AG10803 (cell line): Measurements from ENCODE around the gene MYADM.

Experiments used
- DNase-seq: peaks from one replicate; pipeline ENCODE4 v3.0.0; 2010; ENCODE audit warnings: low read depth
- H3K4me3 ChIP-seq: 2 replicates; pipeline ENCODE4 v1.5.1; 2011; ENCODE audit warnings: mild to moderate bottlenecking, low read length, control low read depth
- TF ChIP-seq, protein P1 (sequence below): conservative IDR thresholded peaks from 2 replicates; pipeline ENCODE4 v1.5.1; 2011; ENCODE audit warnings: mild to moderate bottlenecking, low read length, control low read depth, inconsistent platforms

The MYADM gene

DNA sequence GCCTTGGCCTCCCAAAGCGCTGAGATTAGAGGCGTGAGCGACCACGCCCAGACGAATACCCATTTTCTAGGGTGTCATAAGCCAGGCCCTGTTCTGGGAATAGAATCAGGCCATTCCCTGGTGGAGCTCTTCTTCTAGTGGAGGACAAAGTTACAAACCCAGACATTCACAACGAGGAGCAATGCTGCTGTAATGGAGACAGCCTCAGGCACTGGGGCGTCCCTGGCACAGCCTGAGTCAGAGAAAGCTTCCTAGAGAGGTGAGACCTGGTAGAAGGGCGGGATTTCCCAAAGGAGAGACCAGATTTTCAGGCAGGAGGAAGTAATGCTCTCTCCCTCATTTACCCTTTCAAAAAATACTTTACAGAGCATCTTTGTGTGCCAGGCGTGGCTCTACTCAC, 27.0 kb downstream of the MYADM start:
- TF ChIP-seq, protein P1, sequence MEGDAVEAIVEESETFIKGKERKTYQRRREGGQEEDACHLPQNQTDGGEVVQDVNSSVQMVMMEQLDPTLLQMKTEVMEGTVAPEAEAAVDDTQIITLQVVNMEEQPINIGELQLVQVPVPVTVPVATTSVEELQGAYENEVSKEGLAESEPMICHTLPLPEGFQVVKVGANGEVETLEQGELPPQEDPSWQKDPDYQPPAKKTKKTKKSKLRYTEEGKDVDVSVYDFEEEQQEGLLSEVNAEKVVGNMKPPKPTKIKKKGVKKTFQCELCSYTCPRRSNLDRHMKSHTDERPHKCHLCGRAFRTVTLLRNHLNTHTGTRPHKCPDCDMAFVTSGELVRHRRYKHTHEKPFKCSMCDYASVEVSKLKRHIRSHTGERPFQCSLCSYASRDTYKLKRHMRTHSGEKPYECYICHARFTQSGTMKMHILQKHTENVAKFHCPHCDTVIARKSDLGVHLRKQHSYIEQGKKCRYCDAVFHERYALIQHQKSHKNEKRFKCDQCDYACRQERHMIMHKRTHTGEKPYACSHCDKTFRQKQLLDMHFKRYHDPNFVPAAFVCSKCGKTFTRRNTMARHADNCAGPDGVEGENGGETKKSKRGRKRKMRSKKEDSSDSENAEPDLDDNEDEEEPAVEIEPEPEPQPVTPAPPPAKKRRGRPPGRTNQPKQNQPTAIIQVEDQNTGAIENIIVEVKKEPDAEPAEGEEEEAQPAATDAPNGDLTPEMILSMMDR = no peak
- no peak for DNase-seq
- no peak overlapping the region for H3K4me3 ChIP-seq

DNA sequence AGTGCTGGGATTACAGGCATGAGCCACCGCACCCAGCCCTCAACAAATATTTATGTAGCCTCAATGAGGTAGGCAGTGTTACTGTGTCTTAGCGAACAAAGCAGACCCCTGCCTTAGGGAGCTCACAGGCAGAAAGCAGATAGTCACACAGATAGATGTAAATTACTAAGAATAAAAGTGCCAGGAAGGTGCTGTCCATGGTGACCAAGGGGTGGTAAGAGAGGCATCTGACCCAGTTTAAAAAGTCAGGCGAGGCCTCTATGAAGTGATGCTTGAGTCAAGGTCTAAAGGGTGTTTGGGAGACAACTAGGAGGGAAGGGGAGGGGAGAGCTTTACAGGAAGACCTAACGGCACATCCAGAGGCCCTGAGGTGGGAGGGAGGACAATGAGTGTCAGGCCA, 29.0 kb downstream of the MYADM start:
- TF ChIP-seq, protein P1 = no peak
- H3K4me3 ChIP-seq = no peak overlapping the region
- no peak for DNase-seq

DNA sequence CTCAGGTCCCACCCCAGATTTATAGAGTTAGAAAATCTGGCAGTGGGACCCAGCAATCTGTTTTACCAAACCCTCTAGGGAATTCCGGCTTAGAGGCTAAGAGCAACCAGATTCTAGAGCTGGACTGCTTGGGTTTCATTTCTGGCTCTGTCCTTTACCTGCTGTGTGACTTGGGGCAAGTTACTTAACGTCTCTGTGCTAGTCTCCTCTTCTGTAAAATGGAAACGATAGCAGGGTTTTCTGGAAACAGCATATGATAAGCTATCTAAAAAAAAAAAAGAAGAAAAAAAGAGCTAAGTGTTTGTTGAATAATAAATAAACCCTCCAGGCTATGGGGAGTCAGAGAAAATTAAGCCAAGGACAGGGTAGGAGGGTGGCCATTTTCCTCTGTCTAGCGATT, 29.8 kb downstream of the MYADM start:
- H3K4me3 ChIP-seq = no peak overlapping the region
- no peak for DNase-seq
- TF ChIP-seq, protein P1 = no peak

DNA sequence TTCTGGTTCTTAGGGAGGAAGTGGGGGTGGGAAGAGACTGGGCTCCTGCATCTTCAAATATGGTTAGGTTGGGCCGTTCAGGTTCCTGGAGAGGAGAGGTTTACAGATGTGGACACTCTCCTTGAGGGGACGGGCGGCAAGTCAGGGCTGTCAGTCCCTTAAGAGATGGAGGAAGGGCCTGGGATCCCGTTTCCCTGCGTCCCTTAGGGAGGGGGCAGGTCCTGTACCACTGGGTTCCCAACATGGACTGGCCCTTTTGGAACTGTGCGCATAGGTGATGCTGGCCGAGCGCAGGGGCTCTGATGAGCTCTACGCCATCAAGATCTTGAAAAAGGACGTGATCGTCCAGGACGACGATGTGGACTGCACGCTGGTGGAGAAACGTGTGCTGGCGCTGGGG, 30.5 kb downstream of the MYADM start:
- TF ChIP-seq, protein P1 = no peak
- H3K4me3 ChIP-seq = no peak overlapping the region
- DNase-seq = no peak

DNA sequence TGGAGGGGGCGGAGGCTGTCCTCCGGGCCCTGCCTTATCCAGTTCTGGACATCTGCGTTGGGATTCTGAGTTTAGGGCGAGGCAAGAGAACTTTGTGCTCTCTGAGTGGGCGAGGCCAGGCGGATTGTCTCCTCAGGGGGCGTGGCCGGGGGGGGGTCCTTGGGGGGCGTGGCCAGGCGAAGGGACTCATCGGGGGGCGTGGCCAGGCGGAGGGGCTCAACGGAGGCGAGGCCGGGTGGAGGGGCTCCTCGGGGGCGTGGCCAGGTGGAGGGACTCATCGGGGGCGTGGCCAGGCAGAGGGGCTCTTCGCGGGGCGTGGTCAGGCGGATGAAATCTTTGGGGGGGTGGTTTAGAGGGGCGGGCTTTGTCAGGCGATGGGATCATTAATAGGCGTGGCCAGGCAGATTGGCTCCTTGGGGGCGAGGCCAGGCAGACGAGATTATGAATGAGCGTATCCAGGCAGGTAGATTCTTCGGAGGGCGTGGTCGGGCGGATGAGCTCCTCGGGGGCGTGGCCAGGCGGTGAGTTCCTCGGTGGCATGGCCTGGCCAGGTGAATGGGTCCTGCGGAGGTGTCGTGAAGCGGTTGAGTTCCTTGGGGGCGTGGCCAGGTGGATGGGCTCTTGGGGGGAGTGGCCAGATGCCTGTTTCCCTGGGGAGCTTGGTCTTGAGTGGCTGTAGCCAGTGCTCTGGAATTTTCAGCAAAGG, 31.1 kb downstream of the MYADM start:
- no peak overlapping the region for H3K4me3 ChIP-seq
- no peak for DNase-seq
- TF ChIP-seq, protein P1 = no peak

DNA sequence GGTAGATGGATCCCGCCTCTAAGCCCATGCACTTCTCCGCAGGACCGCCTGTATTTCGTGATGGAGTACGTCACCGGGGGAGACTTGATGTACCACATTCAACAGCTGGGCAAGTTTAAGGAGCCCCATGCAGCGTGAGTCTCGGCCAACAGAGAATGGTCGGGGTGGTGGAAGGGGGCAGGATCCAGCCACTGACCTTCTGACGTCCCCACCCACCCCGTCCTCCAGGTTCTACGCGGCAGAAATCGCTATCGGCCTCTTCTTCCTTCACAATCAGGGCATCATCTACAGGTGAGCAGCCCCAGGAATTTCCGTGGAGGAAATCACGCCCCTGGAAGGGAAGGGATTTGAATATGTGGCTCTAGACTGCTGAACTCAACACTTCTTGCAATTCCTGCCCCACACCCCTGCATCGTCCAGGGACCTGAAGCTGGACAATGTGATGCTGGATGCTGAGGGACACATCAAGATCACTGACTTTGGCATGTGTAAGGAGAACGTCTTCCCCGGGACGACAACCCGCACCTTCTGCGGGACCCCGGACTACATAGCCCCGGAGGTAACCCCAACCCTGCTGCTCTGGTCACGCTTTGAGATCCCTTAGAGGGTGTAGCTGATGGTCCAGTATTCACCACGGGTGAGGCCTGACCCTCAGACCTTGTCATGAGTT, 32.6 kb downstream of the MYADM start:
- DNase-seq = no peak
- H3K4me3 ChIP-seq = no peak overlapping the region
- TF ChIP-seq, protein P1 = no peak
